Astrocyte of the cerebellum (primary cell): ENCODE data around the gene C17orf107.
"Not testable (repeated sequence)": the region's sequence is repeated elsewhere in the genome, so short reads cannot be mapped to it uniquely, and the experiment has no call there.

Experiments
- DNase-seq: peaks from one replicate; pipeline ENCODE4 v3.0.0-alpha.2; 2011; ENCODE audit warnings: low read depth
- H3K4me3 ChIP-seq: 2 replicates; pipeline ENCODE4 v1.5.1; 2011; ENCODE audit warnings: mild to moderate bottlenecking, low read depth, low read length, moderate library complexity
- CTCF ChIP-seq: IDR thresholded peaks from 2 replicates; pipeline ENCODE4 v1.5.1; 2012; ENCODE audit warnings: low read length, low read depth, moderate library complexity, mild to moderate bottlenecking; ENCODE audit errors: missing control alignments
- in situ Hi-C: cut with HindIII; loops from 2 replicates; pipeline ENCODE4 v1.10.0; 2017; ENCODE audit warnings: low sequenced_read_pairs

C17orf107 gene

GRCh38 chr17:4898927-4899326 lies 409 bp upstream of the C17orf107 start:
- no peak for DNase-seq
- in situ Hi-C loops = no loop called here
- no peak for TF ChIP-seq CTCF
- peak overlapping the region; percentile 34 for H3K4me3 ChIP-seq

DNA sequence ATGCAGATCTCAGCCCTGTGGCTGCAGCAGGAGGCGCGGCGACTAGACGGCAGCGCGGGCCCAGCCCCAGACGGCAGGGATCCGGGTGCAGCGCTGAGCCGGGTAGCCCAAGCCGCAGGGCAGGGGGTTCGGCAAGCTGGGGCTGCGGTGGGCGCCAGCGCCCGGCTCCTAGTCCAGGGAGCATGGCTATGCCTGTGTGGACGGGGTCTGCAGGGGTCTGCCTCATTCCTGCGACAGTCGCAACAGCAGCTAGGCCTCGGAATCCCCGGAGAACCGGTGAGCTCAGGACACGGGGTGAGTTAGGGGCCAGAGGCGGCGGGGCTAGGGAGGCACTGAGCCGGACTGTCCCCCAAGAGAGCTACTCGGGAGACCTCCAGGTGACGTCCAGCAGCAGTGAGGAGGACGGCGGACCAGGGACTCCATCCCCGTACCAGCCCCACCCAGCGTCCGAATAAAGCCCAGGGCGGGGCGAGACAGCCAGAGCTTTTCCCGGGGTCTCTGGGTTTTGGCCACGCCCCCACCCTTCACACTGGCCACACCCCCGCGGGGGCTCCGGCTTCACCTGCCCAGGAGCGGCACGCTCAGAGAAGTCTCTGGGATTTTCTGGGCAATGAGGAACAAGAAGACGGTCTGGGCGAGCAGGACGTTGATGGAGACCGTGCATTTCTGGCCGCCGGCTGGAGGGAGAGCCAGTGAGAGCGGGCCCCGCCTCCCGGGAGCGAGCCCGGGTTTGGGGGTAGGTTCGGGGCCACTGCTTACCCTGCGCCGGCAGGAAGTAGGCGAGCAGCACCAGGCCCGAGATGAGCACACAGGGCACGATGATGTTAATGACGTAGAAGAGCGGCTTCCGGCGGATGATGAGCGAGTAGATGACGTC lies 1.1 kb downstream of the C17orf107 start:
- no peak for DNase-seq
- TF ChIP-seq CTCF = no peak
- peak overlapping the region; percentile 5 for H3K4me3 ChIP-seq
- in situ Hi-C loops = no loop called here

- in situ Hi-C loops = no loop called here
- TF ChIP-seq CTCF = no peak
- no peak for DNase-seq
- H3K4me3 ChIP-seq = peak overlapping the region; percentile 3
Observed at GRCh38 chr17:4901108-4901647, 1.8 kb downstream of the C17orf107 start.

GRCh38 chr17:4901648-4902344 lies 2.5 kb downstream of the C17orf107 start:
- no peak overlapping the region for H3K4me3 ChIP-seq
- in situ Hi-C loops = no loop called here
- DNase-seq = no peak
- no peak for TF ChIP-seq CTCF

GRCh38 chr17:4902540-4902939 lies 3.2 kb downstream of the C17orf107 start:
- H3K4me3 ChIP-seq = no peak overlapping the region
- in situ Hi-C loops = no loop called here
- DNase-seq = no peak
- no peak for TF ChIP-seq CTCF

- in situ Hi-C loops = no loop called here
- DNase-seq = peak; percentile 71
- no peak within 1 kb of the TSS for H3K4me3 ChIP-seq
- peak; percentile 75 for TF ChIP-seq CTCF
Observed at GRCh38 chr17:4903051-4903818, 3.9 kb downstream of the C17orf107 start, which contains the start of gene CHRNE. Gene CHRNE (minus strand): TSS chr17:4903098. CDS start chr17:4903063, 35 bp downstream.

GRCh38 chr17:4906642-4907041 lies 7.3 kb downstream of the C17orf107 start:
- in situ Hi-C loops, DNase-seq, H3K4me3 ChIP-seq: not testable (repeated sequence)
